ENCODE results near the gene GNPDA1.

GRCh38 chr5:142053426-142054151, 40.8 kb upstream of the GNPDA1 start:
- no peak for TF ChIP-seq EZH2 (IDR thresholded peaks at IDR 0.05; ENCODE audit: borderline replicate concordance, low read length)
- no peak for TF ChIP-seq CTCF (conservative IDR thresholded peaks at IDR 0.05 in 1 of 2, IDR thresholded peaks at IDR 0.05 in 1 of 2; ENCODE audit: extremely low read depth in 1 of 2, insufficient read depth in 1 of 2, low read depth in 1 of 2, low read length in 2 of 2)
